OCI-M2 (cell line): ENCODE results near the gene DHX35.

Experiments used
- DNase-seq: peaks from one replicate; lab custom pipeline; 2025; ENCODE audit not compliant: unreplicated experiment; lab: John Stamatoyannopoulos, UW

The DHX35 gene

GRCh38 chr20:38962044-38962927 lies at the start of gene DHX35:
DHX35 (plus strand) TSS chr20:38962344; CDS start chr20:38962368, 24 bp downstream.
- peak; percentile 82 for DNase-seq

DNA sequence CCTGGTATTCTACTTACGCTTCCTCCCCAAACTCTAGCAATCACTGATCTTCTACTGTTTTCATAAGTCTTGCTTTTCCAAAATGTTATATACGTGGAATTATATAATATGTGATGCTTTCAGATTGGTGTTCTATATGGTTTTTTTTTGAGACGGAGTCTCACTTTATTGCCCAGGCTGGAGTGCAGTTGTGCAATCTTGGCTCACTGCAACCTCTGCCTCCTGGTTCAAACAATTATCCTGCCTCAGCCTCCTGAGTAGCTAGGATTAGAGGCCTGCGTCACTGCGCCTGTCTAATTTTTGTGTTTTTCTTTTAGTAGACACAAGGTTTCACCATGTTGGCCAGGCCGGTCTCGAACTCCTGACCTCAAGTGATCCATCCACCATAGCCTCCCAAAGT lies 46.8 kb upstream of the DHX35 start:
- DNase-seq: no peak

- no peak for DNase-seq
Observed at GRCh38 chr20:38917657-38918056, 44.5 kb upstream of the DHX35 start.

DNA sequence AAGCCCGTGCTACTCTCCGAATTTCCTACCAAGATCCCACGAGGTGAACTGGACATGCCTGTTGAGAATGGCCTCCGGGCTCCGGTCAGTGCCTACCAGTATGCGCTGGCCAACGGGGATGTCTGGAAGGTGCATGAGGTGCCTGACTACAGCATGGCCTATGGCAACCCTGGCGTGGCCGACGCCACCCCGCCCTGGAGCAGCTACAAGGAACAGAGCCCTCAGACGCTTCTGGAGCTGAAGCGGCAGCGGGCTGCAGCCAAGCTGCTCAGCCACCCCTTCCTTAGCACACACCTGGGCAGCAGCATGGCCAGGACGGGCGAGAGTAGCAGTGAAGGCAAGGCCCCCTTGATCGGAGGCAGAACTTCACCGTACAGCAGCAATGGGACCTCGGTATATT lies 44.0 kb upstream of the DHX35 start:
- DNase-seq: no peak

DNA sequence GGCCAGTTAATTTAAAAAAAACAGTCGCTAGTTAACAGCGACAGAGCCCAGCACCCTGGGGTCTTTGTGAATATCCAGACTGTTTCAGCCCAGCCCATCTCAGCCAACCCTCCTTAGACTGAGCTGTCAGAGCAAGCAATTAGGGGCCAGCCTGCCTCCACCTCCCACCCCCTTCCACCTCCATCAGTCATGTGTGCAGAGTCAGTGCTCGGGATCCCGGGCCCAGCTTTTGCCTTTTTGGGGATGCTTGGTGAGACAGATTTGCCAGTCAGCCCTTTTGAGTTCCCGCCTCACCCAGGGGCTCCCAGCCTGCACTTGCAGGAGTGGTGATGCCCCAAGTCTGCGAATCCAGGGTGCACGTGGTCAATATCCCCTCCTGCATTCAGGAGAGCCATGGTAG lies 42.5 kb upstream of the DHX35 start:
- no peak for DNase-seq

DNA sequence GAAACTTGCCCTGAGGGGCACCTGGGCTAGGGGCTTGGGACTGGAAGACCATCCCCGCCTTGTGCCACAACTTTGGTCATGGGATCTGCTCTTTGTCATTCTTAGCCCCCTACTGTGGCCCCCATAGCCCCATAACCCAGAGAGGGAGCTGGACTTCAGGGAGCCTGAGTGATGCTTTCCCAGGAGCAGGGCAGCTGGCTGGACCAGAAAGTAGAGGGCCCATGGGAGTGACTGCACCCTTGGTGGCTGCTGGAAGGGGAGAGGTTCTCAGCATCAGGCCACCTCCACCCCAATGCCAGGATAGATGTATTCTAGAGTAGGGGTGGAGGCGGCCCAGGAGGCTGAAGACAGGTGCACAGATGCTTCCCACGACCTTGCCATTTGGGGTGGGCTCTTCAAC lies 41.7 kb upstream of the DHX35 start:
- DNase-seq: no peak

DNA sequence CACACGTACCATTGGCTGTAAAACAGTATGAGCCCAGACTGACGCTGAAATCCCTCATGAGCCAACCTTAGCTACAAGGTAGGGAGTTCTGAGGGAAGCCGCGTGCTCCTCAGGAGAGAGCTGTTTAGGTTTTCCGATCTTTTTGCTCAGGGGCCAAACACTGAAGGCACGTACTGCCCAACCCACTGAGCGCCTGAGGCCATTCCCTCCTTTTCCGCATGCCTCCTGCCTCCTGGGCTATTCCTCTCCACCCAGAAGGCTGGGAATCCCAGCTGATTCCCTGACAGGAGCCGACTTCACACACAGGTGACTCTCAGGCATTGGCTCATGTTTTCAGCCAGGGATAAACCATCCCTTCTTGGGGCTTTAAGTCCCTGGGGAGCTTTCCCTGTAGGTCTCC lies 41.3 kb upstream of the DHX35 start:
- DNase-seq: no peak

- DNase-seq: no peak
Observed at GRCh38 chr20:38924718-38925117, 37.4 kb upstream of the DHX35 start.

DNA sequence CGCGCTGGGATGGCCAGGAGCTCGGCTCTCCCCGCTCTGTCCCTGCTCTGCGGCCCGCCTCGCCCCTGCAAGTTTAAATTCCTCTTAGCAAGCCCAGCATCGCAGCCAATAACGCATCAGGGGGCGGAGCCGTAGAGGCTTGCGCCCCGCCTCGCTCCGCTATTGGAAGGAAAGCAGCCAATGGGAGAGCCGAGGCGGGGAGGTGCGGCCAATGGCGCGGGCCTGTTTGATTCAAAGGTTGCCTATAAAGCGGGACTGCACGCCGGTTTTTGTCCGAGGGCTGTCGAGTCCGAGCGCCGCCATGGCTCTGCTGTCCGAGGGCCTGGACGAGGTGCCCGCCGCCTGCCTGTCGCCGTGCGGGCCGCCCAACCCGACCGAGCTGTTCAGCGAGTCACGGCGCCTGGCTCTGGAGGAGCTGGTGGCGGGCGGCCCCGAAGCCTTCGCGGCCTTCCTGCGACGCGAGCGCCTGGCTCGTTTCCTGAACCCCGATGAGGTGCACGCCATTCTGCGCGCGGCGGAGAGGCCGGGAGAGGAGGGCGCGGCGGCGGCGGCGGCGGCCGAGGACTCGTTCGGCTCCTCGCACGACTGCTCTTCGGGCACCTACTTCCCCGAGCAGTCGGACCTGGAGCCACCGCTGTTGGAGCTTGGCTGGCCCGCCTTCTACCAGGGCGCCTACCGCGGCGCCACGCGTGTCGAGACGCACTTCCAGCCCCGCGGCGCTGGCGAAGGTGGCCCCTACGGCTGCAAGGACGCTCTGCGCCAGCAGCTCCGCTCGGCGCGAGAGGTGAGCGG lies 35.8 kb upstream of the DHX35 start, which contains the start of gene FAM83D:
Gene FAM83D (plus strand): TSS at position 276 of the 792 bp plus-strand sequence. CDS start 26 bp downstream, at position 302.
- DNase-seq: peak; percentile 93

GRCh38 chr20:38926934-38927616 lies 35.1 kb upstream of the DHX35 start:
- DNase-seq: no peak

GRCh38 chr20:38927902-38928578 lies 34.1 kb upstream of the DHX35 start:
- no peak for DNase-seq

DNA sequence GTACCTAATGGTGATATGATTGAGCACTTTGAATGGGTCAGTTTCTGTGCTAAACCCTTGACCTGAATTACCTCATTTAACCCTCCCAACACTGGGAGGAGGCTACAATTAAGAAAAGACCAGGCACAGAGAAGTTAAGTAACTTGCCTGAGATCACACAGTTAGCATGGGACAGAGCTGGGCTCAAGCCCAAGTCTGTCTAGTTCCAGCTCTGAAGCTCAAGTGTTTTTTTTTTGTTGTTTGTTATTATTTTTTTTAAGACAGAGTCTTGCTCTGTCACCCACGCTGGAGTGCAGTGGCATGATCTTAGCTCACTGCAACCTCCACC lies 31.9 kb upstream of the DHX35 start:
- no peak for DNase-seq

DNA sequence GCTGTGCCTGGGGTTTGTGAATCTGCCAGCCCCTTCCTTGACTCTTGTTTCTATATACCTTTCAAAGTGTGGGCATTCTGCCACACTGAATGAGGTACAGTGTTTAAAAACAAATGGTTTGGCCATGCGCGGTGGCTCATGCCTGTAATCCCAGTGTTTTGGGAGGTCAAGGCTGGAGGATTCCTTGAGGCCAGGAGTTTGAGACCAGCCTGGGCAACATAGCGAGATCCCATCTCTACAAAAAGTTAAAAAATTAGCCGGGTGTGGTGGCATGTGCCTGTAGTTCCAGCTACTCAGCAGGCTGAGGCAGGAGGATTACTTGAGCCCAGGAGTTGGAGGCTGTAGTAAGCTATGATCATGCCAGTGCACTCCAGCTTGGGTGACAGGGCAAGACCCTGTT lies 30.2 kb upstream of the DHX35 start:
- DNase-seq: no peak

DNA sequence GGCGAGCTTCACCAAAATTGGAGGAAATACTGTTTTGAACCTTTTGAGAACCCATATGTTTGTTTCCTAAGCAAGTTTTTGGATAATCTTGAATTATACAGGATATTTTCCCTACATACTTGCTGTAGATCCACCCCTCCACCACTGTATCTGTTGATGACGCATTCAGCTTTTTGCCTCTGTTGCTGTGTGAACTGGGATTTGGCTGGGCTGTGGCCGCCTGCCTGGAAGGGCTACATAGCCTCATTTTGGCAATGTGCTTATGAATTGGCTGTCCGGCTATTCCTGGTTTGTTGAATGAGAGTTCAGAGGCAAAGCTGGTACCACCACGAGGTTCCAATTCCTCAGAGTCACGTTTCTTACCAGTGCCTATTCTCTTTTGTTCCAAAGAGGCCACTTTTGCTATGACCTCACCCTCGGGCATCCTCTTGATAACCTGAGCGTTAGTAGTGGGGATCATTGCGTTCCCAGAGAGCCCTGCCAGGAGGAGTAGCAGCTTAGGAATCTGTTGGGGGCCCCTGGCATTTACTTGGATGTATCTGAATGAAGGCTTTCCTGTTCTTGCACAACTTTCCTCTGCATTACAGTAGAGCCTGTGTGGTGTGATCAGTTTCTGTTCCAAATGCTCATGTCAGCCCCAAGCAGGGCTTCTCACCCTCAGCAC lies 29.6 kb upstream of the DHX35 start:
- DNase-seq: no peak

GRCh38 chr20:38934530-38934929 lies 27.6 kb upstream of the DHX35 start:
- DNase-seq: no peak

GRCh38 chr20:38935285-38935684 lies 26.9 kb upstream of the DHX35 start:
- DNase-seq: no peak

DNA sequence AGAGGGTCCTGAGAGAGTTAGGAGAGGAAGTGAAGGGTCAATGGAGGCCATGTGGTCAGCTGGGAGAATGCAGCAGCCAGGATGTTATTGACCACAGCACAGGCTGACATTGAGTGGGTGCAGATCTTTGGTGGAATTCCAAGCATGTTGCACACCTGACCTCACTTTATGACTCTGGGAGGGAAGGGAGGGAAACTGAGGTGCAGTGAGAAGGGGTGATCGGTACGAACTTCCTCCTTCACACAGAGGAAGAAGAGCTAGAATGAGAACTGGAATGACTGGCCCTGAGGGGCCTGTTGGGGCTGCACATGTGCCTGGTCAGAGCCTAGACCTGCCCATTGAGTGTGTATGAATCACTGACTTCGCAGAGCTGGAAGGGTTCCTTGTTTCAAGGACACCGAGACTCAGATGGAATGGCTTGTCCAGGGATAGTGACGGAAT lies 26.2 kb upstream of the DHX35 start:
- DNase-seq: no peak

DNA sequence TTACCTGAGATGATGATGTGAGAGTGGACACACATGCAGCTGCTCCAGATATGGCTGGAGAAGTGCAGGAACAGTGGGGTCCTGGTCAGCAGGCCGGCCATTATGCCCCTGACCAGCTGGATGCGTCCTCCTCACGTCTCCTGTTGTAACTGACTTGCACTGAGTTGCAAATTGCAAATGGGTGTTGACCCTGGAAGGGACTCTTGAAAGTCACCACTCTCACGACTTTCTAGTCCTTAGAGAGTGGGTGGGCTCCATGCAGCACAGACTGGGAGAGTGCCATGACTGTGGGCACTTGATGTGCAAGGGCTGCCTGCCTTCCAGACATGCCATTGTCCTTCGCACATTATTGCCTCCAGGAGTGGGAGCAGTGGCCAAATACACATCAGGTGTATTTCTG lies 25.1 kb upstream of the DHX35 start:
- DNase-seq: no peak

DNA sequence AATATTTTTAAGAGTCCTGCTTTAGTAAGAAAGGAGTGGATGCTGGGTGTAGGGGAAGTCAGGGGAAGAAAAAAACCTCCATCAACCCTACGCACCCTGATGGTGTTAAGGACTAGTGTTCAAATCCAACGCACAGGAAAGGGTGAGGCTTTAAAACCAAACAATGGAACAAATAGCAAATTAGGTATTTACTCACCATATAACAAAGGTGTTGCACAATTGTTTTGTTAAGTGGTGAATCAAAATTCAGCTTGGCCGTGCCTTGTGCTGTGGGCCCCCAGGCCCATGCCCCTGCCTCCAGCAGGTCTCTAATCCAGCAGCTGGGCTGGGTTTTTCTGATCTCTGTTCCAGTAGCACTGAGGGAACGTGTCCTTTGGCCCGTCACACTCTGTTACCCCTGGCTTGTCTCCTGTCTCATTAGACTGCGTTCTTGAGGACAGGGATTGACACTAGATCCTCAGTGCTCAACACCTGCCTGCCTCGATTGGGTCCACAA lies 24.1 kb upstream of the DHX35 start:
- DNase-seq: no peak

- no peak for DNase-seq
Observed at GRCh38 chr20:38939686-38940085, 22.5 kb upstream of the DHX35 start.
